DOHH2 (cell line): ENCODE results near the gene SLC12A7.

Experiments
- H3F3A ChIP-seq: fragments of 200-600 bp; sonication (generic), shearing (Covaris generic); 2 replicates; pipeline ENCODE4 v1.6.0; 2016; ENCODE audit warnings: antibody characterized with exemption, mild to moderate bottlenecking; ENCODE audit not compliant: control insufficient read depth, insufficient read depth
- H3K27ac ChIP-seq: fragments of 200-600 bp; sonication (generic); 2 replicates; pipeline ENCODE4 v1.5.1; 2014; ENCODE audit warnings: low read depth, mild to moderate bottlenecking, low read length, moderate library complexity
- H3K27me3 ChIP-seq: fragments of 200-600 bp; sonication (generic); 2 replicates; pipeline ENCODE4 v1.6.1; 2014; ENCODE audit warnings: mild to moderate bottlenecking, low read length, mixed read lengths; ENCODE audit not compliant: control insufficient read depth
- H3K36me3 ChIP-seq: fragments of 200-600 bp; sonication (generic); 2 replicates; pipeline ENCODE4 v1.6.1; 2014; ENCODE audit warnings: mild to moderate bottlenecking, low read length, moderate library complexity, mixed read lengths; ENCODE audit not compliant: control insufficient read depth
- H3K4me1 ChIP-seq: fragments of 200-600 bp; sonication (generic); 2 replicates; pipeline ENCODE4 v1.6.1; 2014; ENCODE audit warnings: mild to moderate bottlenecking, low read length, mixed read lengths; ENCODE audit not compliant: control insufficient read depth
- H3K4me2 ChIP-seq: fragments of 200-600 bp; sonication (generic); 2 replicates; pipeline ENCODE4 v1.6.0; 2014; ENCODE audit warnings: mild to moderate bottlenecking, low read length, moderate library complexity
- H3K4me3 ChIP-seq: fragments of 200-600 bp; sonication (generic); 2 replicates; pipeline ENCODE4 v1.5.1; 2014; ENCODE audit warnings: mild to moderate bottlenecking, low read length, mixed read lengths
- H3K79me2 ChIP-seq: fragments of 200-600 bp; sonication (generic); 2 replicates; pipeline ENCODE4 v1.6.1; 2014; ENCODE audit warnings: mild to moderate bottlenecking, low read length, mixed read lengths; ENCODE audit not compliant: control insufficient read depth
- H3K9me2 ChIP-seq: fragments of 200-600 bp; sonication (generic); replicated peaks from 2 replicates; pipeline ENCODE4 v1.6.1; 2014; ENCODE audit warnings: mild to moderate bottlenecking, low read length, mixed read lengths; ENCODE audit not compliant: control insufficient read depth
- H3K9me3 ChIP-seq: fragments of 200-600 bp; sonication (generic); 2 replicates; pipeline ENCODE4 v1.6.1; 2014; ENCODE audit warnings: antibody characterized with exemption, low read length, mixed read lengths; ENCODE audit not compliant: control insufficient read depth, insufficient read depth
- H4K20me1 ChIP-seq: fragments of 200-600 bp; sonication (generic); 2 replicates; pipeline ENCODE4 v1.6.0; 2014; ENCODE audit warnings: low read depth, mild to moderate bottlenecking, antibody characterized with exemption, low read length, moderate library complexity; ENCODE audit not compliant: control insufficient read depth, insufficient read depth
- EZH2phosphoT487 ChIP-seq: fragments of 200-600 bp; sonication (generic); IDR thresholded peaks from 2 replicates; pipeline ENCODE4 v1.6.1; 2017; ENCODE audit warnings: borderline replicate concordance, mild to moderate bottlenecking, antibody characterized with exemption, low read length, moderate library complexity, mixed read lengths
- TF ChIP-seq, protein P1 (sequence below): fragments of 200-600 bp; sonication (generic); IDR thresholded peaks from one replicate; pipeline ENCODE4 v1.5.1; 2014; ENCODE audit warnings: antibody characterized with exemption, mild to moderate bottlenecking, low read depth, low read length; ENCODE audit not compliant: poor library complexity, severe bottlenecking

Gene SLC12A7

DNA sequence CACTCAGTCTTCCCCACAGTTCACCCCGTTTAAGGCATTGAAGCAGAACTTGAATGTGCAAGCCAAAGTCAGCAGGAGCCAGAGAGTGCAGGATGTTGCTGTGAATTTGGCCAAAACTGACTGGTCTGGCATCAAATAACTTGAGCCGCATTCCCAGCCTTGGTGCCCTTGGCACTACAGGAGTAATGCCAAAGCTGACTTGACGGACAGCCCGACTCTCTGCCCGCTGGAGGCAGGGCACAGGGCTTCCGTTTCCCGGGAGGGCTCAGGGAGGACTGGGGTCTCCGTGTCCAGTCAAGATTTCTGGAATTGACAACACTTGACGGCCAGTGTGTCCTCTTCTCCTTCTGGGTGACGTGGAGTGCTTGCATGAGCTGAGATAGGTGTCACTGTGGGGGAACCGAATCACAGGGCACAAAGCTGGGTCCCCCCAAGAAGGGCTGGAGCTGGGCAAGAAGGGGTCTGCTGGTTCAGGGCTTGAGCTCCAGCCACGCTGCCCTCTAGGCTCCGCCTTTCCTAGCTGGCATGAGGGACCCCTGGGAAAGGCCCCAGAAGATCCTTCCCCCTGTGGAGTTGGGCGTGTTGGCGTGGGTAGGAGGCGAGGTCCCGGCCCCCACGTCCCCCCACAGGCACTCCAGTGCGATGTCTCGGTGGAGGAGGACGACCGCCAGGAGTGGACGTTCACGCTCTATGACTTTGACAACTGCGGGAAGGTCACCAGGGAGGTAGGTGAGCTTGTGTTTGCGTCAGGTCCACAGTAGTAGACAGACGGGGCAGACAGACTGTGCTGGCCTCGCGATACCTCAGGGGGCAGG, 78.0 kb downstream of the SLC12A7 start:
- Histone ChIP-seq H3K79me2 (no peaks in the 10 kb centered on the region), H3K4me2 (no peak overlapping the region), H3F3A (no peaks in the 10 kb centered on the region), H4K20me1 (no peaks in the 10 kb centered on the region), H3K9me2 (no peaks in the 10 kb centered on the region), H3K36me3 (no peaks in the 10 kb centered on the region), H3K9me3 (peaks cover 6% of the 10 kb centered on the region; the same call in 1 of the 2 replicates), H3K4me3 (no peak overlapping the region), H3K27ac (no peak overlapping the region), H3K27me3 (no peaks in the 10 kb centered on the region), H3K4me1 (no peaks in the 10 kb centered on the region)
- TF ChIP-seq, protein P1, sequence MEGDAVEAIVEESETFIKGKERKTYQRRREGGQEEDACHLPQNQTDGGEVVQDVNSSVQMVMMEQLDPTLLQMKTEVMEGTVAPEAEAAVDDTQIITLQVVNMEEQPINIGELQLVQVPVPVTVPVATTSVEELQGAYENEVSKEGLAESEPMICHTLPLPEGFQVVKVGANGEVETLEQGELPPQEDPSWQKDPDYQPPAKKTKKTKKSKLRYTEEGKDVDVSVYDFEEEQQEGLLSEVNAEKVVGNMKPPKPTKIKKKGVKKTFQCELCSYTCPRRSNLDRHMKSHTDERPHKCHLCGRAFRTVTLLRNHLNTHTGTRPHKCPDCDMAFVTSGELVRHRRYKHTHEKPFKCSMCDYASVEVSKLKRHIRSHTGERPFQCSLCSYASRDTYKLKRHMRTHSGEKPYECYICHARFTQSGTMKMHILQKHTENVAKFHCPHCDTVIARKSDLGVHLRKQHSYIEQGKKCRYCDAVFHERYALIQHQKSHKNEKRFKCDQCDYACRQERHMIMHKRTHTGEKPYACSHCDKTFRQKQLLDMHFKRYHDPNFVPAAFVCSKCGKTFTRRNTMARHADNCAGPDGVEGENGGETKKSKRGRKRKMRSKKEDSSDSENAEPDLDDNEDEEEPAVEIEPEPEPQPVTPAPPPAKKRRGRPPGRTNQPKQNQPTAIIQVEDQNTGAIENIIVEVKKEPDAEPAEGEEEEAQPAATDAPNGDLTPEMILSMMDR = no peak
- TF ChIP-seq EZH2phosphoT487 = no peak

DNA sequence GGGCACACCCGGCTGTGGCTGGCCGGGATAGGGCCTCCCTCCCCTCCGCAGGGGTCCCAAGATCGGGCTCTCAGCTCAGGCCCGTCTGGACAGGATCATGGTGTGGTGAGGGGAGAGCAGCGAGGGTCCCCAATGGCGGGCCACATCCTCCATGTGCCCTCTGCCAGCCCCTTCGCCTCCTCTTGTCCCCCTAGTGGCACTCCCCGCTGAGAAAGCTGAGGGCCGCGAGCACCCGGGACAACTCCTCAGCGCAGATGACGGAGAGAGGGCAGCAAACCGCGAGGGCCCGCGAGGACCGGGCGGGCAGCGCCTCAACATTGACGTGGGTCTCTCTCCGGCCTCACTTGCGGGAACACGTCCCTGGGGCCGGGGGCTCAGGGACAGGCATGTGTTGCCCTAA, 78.7 kb downstream of the SLC12A7 start:
- Histone ChIP-seq H3K79me2 (no peaks in the 10 kb centered on the region), H3K27me3 (no peaks in the 10 kb centered on the region), H3K4me2 (no peak overlapping the region), H3K9me2 (no peaks in the 10 kb centered on the region), H4K20me1 (no peaks in the 10 kb centered on the region), H3K36me3 (no peaks in the 10 kb centered on the region), H3K27ac (no peak overlapping the region), H3K4me3 (no peak overlapping the region), H3F3A (no peaks in the 10 kb centered on the region), H3K9me3 (peaks cover 6% of the 10 kb centered on the region; the same call in 1 of the 2 replicates), H3K4me1 (no peaks in the 10 kb centered on the region)
- TF ChIP-seq, protein P1 = no peak
- no peak for TF ChIP-seq EZH2phosphoT487

DNA sequence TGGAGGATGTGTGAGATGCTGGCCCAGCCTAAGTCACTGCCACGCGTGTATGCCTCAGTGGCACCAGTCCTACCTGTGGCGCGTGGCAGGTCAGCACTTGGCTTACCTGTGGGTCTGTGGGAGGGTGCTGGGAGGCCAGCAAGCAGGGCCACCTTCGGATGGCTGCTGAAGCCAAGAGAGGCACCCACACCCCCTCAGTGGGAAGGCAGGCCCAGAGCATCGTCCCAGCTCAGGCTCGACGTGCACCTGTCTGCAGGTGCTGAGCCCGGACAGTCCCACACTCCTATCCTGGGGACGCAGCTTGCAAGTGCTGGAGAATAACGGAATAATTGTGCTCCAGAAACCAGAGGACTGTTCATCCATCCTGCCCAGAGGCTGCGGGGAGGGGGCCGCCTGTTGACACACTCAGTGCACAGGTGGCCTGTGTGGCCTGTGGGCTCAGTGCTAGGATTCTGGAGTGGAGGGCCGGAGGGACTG, 79.3 kb downstream of the SLC12A7 start:
- H3K4me1 ChIP-seq = no peaks in the 10 kb centered on the region
- TF ChIP-seq, protein P1 = no peak
- no peaks in the 10 kb centered on the region for H3K79me2 ChIP-seq
- no peaks in the 10 kb centered on the region for H3K27me3 ChIP-seq
- H3K9me2 ChIP-seq = no peaks in the 10 kb centered on the region
- H3K9me3 ChIP-seq = peaks cover 6% of the 10 kb centered on the region; the same call in 1 of the 2 replicates
- H3K27ac ChIP-seq = no peak overlapping the region
- H3K36me3 ChIP-seq = no peaks in the 10 kb centered on the region
- H3K4me2 ChIP-seq = no peak overlapping the region
- no peaks in the 10 kb centered on the region for H3F3A ChIP-seq
- no peaks in the 10 kb centered on the region for H4K20me1 ChIP-seq
- no peak overlapping the region for H3K4me3 ChIP-seq
